DMS 273 (cell line): ENCODE results near the gene TSPAN14.

Experiments used
- DNase-seq: peaks from one replicate; lab custom pipeline; 2025; ENCODE audit not compliant: unreplicated experiment; lab: John Stamatoyannopoulos, UW

TSPAN14 gene

GRCh38 chr10:80502621-80503583 lies 48.8 kb downstream of the TSPAN14 start:
- no peak for DNase-seq

- DNase-seq: no peak
Measured at GRCh38 chr10:80503584-80504157, 49.6 kb downstream of the TSPAN14 start.

- no peak for DNase-seq
Measured at GRCh38 chr10:80504158-80504811, 50.2 kb downstream of the TSPAN14 start.

GRCh38 chr10:80504897-80505465 lies 50.9 kb downstream of the TSPAN14 start:
- DNase-seq: no peak

- no peak for DNase-seq
Measured at GRCh38 chr10:80506189-80506575, 52.1 kb downstream of the TSPAN14 start.

- no peak for DNase-seq
Measured at GRCh38 chr10:80506836-80507487, 52.9 kb downstream of the TSPAN14 start.

DNA sequence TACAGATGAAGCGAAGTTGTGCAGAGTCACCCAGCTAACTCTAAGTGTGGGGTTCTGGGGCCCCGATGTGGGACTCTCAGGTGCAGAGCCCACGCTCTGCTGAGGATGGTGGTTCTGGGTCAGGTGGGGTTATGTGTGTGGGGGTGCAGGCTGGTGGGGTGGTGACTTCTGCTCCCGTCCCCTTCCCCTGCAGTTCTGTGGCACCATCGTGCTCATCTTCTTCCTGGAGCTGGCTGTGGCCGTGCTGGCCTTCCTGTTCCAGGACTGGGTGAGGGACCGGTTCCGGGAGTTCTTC lies 54.9 kb downstream of the TSPAN14 start:
- DNase-seq: no peak

- DNase-seq: no peak
Measured at GRCh38 chr10:80509403-80510161, 55.5 kb downstream of the TSPAN14 start.

GRCh38 chr10:80512031-80512526 lies 58.0 kb downstream of the TSPAN14 start:
- DNase-seq: no peak

DNA sequence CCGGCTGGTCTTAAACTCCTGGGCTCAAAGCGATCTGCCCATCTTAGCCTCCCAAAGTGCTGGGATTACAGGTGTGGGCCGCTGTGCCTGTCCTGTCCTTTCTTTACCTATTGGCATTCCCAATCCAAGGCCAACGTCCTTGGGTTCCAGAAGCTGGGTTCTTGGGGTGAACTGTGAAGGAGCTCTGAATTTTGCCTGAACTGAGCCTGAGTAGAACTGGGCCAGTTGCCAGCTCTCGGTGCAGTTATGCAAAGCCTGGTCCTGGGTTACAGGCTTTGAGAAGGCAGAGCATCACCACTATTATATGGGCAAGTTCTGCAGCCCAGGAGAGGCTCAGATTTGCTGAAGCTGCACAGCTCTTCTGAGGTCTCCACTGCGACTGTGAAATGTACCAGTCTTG lies 59.0 kb downstream of the TSPAN14 start:
- no peak for DNase-seq

- DNase-seq: no peak
Measured at GRCh38 chr10:80515511-80515910, 61.4 kb downstream of the TSPAN14 start.

GRCh38 chr10:80515941-80516340 lies 61.8 kb downstream of the TSPAN14 start:
- no peak for DNase-seq

- DNase-seq: no peak
Measured at GRCh38 chr10:80516506-80517075, 62.5 kb downstream of the TSPAN14 start.

GRCh38 chr10:80517416-80518142 lies 63.5 kb downstream of the TSPAN14 start:
- DNase-seq: no peak

- no peak for DNase-seq
Measured at GRCh38 chr10:80518143-80518806, 64.2 kb downstream of the TSPAN14 start.

- no peak for DNase-seq
Measured at GRCh38 chr10:80518807-80519360, 64.8 kb downstream of the TSPAN14 start.

DNA sequence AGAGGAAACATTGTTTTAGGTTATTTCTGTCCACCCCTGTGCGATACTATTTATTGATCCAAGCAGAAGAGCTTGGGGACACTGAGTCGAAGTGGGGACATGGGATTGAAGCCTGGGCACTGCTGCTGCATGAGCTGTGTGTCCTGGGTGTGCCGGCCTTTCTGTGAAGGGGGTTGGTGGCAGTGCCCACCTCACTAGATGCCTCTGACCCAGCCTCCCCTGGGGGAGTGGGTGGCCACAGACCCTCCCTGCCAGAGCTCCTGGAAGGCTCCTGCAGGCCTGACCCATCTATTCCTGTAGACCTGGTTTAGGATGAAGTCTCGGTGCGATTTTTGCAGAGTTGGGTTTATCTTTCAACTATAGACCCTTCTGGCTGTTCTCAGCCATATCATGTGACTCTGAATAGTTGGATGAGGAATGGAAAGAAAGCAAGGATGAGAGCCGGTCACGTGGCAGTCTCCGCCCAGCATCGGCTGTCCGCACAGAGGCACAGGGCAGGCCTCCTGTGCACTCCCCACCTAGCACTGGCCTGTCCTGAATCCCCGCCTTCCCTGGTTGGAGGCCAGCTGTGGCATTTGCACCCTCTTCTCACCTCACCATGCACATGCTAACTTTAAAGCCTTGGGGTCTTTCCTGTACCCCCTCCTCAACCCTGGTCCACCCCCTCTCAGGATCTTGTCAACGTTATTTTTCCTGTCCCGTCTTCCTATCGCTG lies 66.0 kb downstream of the TSPAN14 start:
- no peak for DNase-seq
